KOPT-K1 (cell line): ENCODE results near the gene NDUFAF8.

ENCODE experiments used
- H3K27ac ChIP-seq: fragments of 200-600 bp; sonication (generic); 2 replicates; pipeline ENCODE4 v1.5.1; 2016; ENCODE audit warnings: antibody characterized with exemption, mild to moderate bottlenecking, low read depth, low read length; ENCODE audit not compliant: poor library complexity, severe bottlenecking
- H3K36me3 ChIP-seq: fragments of 200-600 bp; sonication (generic); 2 replicates; pipeline ENCODE4 v1.5.1; 2017; ENCODE audit warnings: antibody characterized with exemption, mild to moderate bottlenecking, low read length, moderate library complexity; ENCODE audit not compliant: insufficient read depth
- H3K9me3 ChIP-seq: fragments of 200-600 bp; sonication (generic); 2 replicates; pipeline ENCODE4 v1.5.1; 2017; ENCODE audit warnings: antibody characterized with exemption, low read length, mild to moderate bottlenecking; ENCODE audit not compliant: insufficient read depth, poor library complexity, severe bottlenecking

NDUFAF8 gene, protein sequence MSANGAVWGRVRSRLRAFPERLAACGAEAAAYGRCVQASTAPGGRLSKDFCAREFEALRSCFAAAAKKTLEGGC

DNA sequence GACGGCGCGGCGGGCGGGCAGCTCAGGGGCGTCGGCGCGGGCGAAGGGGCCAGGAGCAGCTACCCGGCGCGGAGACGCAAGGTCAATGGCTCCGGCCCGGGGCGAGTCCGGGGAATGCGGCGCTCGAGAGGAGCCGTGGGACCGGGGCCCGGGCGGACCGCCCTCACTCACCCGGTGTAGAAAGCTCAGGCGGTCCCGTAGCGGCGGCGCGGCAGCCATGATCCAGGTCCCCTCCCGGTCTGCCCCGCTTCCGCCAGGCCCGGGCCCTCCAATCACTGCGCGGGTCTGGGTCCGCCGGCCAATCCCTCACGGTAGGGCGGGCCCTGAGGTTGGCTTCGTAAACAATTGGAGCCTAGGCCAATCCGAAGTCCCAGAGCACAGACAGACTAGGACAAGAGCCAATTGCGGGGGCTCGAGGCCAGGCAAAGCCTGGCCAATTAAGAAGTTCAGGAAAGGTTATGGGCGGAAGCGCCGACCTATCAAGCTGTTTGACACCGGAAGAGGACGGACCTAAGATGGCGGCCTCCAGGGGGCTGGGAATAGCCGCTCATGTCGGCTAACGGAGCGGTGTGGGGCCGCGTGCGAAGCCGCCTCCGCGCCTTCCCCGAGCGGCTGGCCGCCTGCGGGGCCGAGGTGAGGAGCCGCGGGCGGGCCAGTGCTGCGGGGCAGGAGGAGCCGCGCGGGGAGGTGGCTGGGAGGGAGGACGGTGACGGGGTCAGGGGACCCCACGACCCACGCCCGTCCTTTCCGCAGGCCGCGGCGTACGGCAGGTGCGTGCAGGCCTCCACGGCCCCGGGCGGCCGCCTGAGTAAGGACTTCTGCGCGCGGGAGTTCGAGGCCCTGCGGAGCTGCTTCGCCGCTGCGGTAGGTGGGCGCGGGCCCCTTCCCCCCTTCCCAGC lies at the start of gene NDUFAF8, which contains the start of gene TEPSIN:
Gene NDUFAF8 (plus strand): TSS at position 504 of the 899 bp plus-strand sequence. CDS start 46 bp downstream, at position 550.
Gene TEPSIN (minus strand): TSS at position 241 of the 899 bp plus-strand sequence. CDS start 22 bp downstream, at position 219.
- peak within 1 kb of the TSS; percentile 86 for H3K27ac ChIP-seq
- peaks cover 38% of the 10 kb centered on the region; the same call in 1 of the 2 replicates for H3K36me3 ChIP-seq

DNA sequence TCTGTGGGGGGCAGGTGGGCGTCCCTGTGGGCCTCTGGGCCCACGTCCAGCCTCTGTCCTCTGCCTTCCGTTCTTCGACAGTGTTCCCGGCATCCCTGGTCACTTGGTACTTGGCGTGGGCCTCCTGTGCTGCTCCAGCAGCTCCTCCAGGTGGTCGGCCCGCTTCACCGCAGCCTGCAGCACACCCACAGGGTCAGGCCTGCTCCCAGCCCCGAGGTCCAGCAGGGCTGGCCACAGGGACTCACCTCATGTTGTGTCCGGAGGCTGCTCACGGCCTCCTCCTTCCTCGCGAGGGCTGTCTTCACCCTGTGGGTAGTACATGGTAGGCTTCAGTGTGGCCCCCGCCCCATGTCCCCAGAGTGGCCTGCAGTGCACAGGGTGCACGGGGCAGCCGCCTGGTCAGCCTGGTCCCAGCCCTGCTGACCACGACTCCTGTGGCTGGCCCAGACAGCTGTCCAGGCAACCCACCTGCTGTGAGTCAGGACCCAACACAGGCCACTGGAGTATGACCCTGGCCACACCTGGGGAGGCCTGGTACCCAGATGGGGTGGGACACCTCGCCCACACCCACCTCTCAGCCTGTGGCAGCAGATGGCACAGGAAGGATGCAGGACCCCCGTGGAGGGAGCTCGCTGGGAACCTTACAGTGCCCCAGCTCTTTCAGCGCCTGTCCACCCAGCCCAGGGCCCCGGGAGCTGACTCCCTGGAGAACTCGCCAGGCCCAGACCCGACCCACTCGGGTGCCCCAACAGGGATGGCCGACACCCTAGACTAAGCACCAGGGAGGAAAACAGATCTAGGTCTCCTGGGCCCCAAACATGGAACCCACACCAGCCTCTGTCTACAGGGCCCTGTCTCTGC lies 49.2 kb upstream of the NDUFAF8 start:
- Histone ChIP-seq H3K27ac (no peak overlapping the region), H3K9me3 (no peaks in the 10 kb centered on the region), H3K36me3 (peaks cover 43% of the 10 kb centered on the region; the same call in 1 of the 2 replicates)

More for the DNA sequence above, at the start of gene NDUFAF8, which contains the start of gene TEPSIN:
- H3K9me3 ChIP-seq, result no peaks in the 10 kb centered on the region

DNA sequence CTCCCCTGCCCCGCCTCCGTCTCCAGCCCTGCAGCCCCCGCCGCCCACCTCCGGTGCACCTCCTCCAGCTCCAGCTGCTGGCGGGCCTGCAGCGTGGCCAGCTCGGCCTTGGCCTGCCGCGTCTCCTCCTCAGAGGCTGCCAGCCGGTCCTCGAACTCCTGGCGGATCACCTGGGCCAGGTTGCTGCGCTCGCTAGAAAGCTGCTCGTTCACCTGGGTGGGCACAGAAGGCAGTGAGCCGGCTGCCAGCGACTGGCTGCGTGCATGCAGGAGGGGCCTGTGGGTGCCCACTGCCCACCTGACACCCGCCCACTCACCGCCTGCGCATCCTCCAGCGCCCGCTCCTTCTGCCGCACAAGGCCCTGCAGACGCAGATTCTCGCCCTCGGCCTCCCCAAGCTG lies 48.5 kb upstream of the NDUFAF8 start:
- Histone ChIP-seq H3K9me3 (no peaks in the 10 kb centered on the region), H3K36me3 (peaks cover 50% of the 10 kb centered on the region; the same call in 1 of the 2 replicates), H3K27ac (no peak overlapping the region)

DNA sequence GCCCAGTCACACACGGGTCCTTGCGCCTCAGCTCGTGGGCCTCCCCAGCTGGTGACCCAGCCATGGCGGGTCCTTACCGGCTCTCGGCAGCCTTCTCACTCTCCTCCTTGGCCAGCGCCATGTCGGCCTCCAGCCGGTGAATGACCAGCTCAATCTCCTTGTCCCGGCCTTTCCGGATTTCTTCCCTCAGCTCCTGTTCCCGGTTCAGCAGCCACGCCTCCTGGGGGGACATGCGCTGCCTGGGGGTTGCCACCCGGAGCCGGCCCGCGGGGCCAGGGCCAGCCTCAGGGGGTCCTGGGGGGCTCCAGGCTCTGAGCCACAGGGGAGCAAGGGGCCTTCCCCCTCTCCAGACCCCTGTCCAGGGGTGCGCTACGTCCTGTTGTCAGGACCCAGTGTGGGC lies 48.0 kb upstream of the NDUFAF8 start:
- H3K36me3 ChIP-seq, result peaks cover 55% of the 10 kb centered on the region; the same call in 1 of the 2 replicates
- no peaks in the 10 kb centered on the region for H3K9me3 ChIP-seq
- H3K27ac ChIP-seq, result no peak overlapping the region

DNA sequence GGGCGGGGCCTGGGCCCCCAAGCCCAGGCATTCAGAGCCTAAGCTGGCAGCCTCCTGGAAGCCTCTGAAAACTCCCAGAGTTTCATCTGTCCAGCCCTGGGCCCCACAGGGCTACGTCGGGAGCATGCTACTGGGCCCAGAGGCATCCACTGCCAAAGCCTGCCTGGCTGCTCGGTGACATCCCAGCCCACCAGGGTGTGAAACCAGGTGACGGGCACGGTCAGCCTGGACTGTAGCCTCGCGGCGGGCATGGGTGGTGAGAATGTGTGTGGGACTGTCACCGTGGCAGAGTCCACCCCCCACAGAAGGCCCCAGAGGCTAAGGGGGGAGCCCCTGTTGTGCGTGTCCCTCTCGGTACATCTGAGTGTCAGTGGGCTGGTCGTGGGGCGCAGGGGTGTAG lies 47.5 kb upstream of the NDUFAF8 start:
- H3K9me3 ChIP-seq, result no peaks in the 10 kb centered on the region
- peaks cover 60% of the 10 kb centered on the region; the same call in 1 of the 2 replicates for H3K36me3 ChIP-seq

DNA sequence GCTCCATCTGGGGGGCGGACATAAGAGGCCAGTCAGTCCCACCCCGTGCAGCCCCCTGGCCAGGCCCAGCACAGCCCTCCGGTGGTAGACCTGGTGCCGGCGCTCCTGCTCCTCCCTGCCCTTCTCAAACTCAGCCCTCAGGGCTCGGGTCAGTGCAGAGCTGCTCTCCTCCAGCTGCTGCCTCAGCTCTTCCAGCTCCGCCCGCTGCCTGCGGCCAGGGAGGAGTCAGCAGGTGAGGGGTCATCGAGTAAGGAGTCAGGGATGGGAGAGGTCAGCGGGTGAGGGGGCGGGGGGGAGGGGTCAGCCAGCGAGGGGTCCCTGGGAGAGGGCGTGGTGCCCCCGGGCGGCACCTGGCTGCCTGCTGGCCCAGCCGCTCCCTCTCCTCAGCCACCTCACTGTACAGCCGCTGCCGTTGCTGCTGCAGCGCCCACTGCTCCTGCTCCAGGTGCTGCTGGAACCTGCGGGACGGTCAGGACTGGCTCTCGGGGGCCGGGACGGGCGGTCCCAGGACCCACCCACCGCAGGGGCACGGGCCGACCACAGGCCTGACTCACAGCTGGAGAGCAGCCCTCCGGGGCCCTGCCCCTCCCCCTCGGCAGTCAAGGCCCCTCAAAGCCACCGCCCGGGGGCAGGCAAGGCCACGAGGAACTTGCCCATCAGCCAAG lies 46.6 kb upstream of the NDUFAF8 start:
- peaks cover 68% of the 10 kb centered on the region; the same call in 1 of the 2 replicates for H3K36me3 ChIP-seq
- H3K27ac ChIP-seq, result no peak overlapping the region
- no peaks in the 10 kb centered on the region for H3K9me3 ChIP-seq

More for the DNA sequence above, 47.5 kb upstream of the NDUFAF8 start:
- no peak overlapping the region for H3K27ac ChIP-seq

DNA sequence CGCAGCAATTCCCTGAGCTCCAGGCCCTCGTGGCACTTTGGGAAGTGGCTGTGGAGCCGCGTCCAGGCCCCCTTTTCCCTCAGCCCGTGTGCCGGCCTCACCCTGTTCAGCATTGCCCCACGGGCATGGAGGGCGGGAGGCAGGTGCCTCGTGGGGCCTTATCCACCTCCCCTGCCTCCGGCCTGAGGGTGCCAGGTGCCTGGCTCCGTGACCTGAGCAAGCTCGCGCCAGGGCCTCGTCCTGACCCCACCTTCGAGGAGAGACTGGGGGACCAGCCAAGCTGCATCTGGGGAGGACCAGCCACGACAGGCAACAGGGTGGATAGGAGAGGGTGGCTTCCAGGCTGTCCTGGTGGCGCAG lies 46.1 kb upstream of the NDUFAF8 start:
- H3K9me3 ChIP-seq, result no peaks in the 10 kb centered on the region
- H3K36me3 ChIP-seq, result peaks cover 73% of the 10 kb centered on the region; the same call in 1 of the 2 replicates
- H3K27ac ChIP-seq, result no peak overlapping the region

DNA sequence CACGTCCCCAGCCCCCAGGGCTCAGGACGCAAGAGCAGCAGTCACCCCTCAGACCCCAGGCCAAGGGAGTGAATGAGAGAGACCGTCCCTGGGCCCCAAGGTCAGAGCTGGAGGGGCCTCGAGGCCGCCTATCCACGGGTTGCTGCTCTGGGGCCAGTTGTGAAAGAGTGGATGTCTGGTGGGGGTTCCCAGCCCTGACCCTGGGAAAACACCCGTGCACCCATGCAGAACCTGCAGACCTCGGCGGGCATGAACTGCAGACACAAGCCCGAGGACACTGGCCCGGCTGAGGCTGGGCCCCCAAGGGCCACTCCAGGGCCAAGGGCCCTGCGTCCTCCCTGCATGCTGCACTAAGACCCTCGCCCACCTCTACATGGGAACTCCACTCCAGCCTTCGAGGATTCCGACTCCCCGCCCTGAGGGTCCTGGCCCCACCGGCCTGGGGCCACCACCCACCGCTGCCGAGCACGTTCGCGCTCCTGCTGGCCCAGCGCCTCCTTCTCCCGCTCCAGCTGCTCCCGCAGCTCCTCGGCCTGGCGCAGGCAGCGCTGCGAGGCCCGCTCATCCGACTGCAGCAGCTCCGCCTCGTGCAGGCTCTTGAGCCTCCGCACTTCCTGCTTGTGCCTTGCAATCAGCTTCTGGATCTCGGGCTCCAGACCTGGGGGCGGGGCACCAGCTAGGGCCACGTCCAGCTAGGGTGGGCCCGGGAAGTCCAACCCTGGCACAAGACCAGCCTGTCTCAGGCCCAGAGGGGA lies 45.5 kb upstream of the NDUFAF8 start:
- H3K36me3 ChIP-seq, result peaks cover 78% of the 10 kb centered on the region; the same call in 1 of the 2 replicates
- no peak overlapping the region for H3K27ac ChIP-seq
- no peaks in the 10 kb centered on the region for H3K9me3 ChIP-seq

DNA sequence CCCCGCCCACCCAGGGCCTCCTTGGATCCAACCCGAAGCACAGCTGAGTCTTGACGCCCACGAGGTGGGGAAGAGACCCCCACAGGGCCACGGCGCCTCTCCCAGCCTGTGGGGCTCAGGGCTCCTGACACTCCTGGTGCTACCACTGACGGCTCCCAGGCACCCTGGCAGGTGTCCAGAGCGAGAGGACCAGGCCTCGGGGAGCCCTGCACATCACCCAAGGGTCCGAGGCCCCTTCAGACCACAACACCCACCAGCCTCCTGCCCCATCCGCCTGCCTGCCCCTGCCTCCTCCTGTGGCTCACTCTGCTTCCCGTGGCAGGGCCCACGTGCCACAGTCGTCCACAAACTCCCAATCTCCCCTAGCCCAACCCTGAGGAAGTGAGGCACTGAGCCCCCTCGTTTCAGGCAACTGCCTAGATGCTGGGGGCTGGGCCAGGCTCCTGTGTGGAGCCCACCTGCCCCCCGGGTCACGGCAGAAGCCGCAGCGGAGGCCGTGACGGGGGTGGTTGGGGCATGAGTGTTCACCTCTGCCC lies 44.8 kb upstream of the NDUFAF8 start:
- no peaks in the 10 kb centered on the region for H3K9me3 ChIP-seq
- H3K27ac ChIP-seq, result no peak overlapping the region
- peaks cover 78% of the 10 kb centered on the region; the same call in 1 of the 2 replicates for H3K36me3 ChIP-seq

DNA sequence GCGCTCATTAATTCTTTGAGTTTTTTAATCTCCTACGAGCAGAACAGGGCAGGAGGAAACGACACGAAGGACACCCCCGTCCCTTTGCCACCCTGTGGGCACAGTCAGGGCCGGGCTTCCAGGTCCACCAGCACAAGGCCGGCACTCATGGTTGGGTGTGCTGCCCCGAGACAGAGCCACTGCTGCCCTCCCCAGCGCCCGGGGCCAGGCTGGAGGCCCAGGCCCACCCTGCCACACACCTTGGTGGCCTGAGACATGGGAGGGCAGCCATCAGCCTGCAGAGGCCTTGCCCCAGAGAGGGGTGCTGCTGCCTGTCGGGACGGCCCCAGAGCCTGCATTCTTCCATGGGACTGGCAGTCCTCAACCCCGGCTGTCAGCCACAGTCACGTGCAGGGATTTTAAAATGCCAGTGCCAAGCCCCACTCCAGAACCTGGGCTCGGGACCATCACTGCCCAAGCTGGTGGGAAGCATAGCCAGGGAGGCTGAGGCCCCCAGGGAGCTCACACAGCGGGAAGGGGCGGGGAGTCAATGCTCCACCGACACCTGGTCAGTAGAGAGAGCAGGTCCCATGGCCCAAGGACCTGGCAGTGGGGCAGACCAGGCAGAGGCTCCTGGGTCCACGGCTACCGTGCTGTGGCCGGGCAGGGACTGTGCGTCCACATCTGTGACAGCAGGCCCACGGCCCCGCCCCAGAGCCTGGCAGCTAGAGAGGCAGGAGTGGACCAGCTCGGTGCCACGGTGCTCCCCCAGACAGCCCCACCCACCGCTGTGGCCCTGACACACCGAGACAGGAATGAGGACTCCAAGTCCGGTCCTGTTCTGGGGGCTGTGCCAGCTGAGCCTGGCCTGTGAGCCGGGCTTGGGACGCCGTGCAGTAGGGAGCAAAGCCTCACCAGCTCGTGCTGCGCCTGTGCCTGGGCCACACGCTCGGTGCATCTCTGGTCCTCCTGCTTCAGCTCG lies 43.9 kb upstream of the NDUFAF8 start:
- H3K36me3 ChIP-seq, result peaks cover 78% of the 10 kb centered on the region; the same call in 1 of the 2 replicates
- H3K27ac ChIP-seq, result no peak overlapping the region
- H3K9me3 ChIP-seq, result no peaks in the 10 kb centered on the region

DNA sequence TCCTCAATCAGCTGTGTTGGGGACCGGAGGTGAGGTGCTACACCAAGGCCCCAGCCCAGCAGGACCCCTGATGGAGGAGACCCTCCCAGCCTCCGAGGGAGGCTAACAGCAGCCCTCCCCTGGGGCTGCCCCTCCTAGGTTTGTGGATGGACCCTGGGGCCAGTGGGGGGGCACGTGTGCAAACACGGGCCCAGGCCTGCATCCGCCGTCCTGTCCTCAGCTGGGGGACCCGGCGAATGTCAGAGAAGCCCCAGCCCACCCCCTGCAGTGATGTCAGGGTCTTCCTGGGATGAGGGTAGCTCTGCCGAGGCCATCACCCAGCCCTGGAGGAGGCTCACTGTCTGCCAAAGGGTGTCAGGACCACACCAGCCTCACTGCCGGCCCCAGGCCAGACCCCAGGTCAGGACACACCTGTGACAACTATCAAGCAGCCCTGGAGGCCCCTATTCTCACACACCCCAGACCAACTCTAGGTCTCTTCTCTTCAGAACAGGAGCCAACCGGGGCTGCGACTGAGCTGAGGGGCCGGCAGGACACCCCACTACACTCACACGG lies 43.1 kb upstream of the NDUFAF8 start:
- peaks cover 78% of the 10 kb centered on the region; the same call in 1 of the 2 replicates for H3K36me3 ChIP-seq

DNA sequence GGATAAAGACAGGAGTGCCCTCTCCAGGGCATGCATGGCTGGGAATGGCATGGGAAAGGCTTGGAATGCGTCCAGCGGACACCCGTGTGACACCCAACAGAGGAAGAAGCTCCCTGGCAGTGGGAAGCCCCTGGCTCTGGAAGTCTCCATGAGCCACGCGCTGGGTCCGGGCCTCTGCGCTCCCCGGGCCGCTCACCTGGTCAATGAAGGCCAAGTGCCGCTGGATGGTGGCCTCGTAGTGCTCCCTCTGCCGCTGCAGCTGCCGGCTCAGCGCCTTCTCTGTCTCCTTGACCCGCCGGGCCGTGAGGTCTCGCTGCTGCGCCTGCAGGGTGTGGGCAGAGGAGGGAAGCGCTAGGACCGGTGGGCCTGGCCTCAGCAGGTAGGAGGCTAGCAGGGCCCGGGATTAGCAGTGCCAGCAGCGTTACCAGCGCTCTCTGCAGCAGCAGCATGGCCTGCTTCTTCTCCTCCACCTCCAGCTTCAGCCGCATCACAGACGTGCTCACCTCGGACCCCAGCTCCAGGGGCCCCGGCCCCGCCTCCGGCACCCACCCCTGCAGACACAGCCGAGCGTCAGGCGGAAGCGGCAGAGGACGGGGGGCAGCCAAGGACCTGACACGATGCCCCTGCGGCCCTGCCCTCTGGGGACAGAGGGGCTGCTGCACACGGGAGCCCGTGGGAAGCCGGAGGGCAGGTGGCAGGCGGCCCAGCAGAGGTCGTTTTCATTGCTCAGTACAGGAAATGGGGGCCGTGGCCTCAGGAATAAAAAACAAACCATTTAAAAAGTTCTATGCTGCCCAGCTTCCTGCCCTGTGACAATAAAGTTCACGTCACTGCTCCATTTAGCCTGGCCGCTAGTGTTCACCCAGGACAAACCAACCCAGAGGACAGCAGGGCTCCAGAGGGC lies 42.4 kb upstream of the NDUFAF8 start:
- H3K9me3 ChIP-seq, result no peaks in the 10 kb centered on the region
- H3K36me3 ChIP-seq, result peaks cover 76% of the 10 kb centered on the region; the same call in 1 of the 2 replicates
- H3K27ac ChIP-seq, result no peak overlapping the region

More for the DNA sequence above, 43.1 kb upstream of the NDUFAF8 start:
- Histone ChIP-seq H3K27ac (no peak overlapping the region), H3K9me3 (no peaks in the 10 kb centered on the region)
